ENCODE measurements around the gene MAPK8IP3.

Gene MAPK8IP3

GRCh38 chr16:1788708-1789100 lies 82.7 kb downstream of the MAPK8IP3 start:
- no peak for TF ChIP-seq CTCF (conservative IDR thresholded peaks at IDR 0.05; ENCODE audit: low read depth, low read length)
- H3K4me3 ChIP-seq (ENCODE audit: low read length): no peak overlapping the region
- DNase-seq (ENCODE audit: low read depth): no peak

- DNase-seq (ENCODE audit: low read depth): no peak
- no peak for TF ChIP-seq CTCF (conservative IDR thresholded peaks at IDR 0.05; ENCODE audit: low read depth, low read length)
- H3K4me3 ChIP-seq (ENCODE audit: low read length): no peak overlapping the region
Measured at GRCh38 chr16:1789643-1790045, 83.6 kb downstream of the MAPK8IP3 start.

GRCh38 chr16:1790261-1790610 lies 84.2 kb downstream of the MAPK8IP3 start:
- H3K4me3 ChIP-seq (ENCODE audit: low read length): no peak overlapping the region
- no peak for DNase-seq (ENCODE audit: low read depth)
- TF ChIP-seq CTCF (conservative IDR thresholded peaks at IDR 0.05; ENCODE audit: low read depth, low read length): no peak

- TF ChIP-seq CTCF (conservative IDR thresholded peaks at IDR 0.05; ENCODE audit: low read depth, low read length): no peak
- H3K4me3 ChIP-seq (ENCODE audit: low read length): no peak overlapping the region
- DNase-seq (ENCODE audit: low read depth): no peak
Measured at GRCh38 chr16:1790611-1791255, 84.7 kb downstream of the MAPK8IP3 start.

GRCh38 chr16:1791256-1791942 lies 85.4 kb downstream of the MAPK8IP3 start:
- no peak overlapping the region for H3K4me3 ChIP-seq (ENCODE audit: low read length)
- no peak for TF ChIP-seq CTCF (conservative IDR thresholded peaks at IDR 0.05; ENCODE audit: low read depth, low read length)
- no peak for DNase-seq (ENCODE audit: low read depth)

- no peak for TF ChIP-seq CTCF (conservative IDR thresholded peaks at IDR 0.05; ENCODE audit: low read depth, low read length)
- DNase-seq (ENCODE audit: low read depth): no peak
Measured at GRCh38 chr16:1791943-1792812, 86.2 kb downstream of the MAPK8IP3 start.

More at GRCh38 chr16:1791943-1792812, 86.2 kb downstream of the MAPK8IP3 start:
- no peak overlapping the region for H3K4me3 ChIP-seq (ENCODE audit: low read length)

Measured in retinal pigment epithelial cell (primary cell).